Measurements from ENCODE around the gene GNG14.

GRCh38 chr19:12696366-12697335 lies 8.9 kb downstream of the GNG14 start, which contains the start of gene FBXW9:
- TF ChIP-seq REST (IDR thresholded peaks at IDR 0.05; ENCODE audit: low read depth, low read length) (no peak), MTA3 (IDR thresholded peaks at IDR 0.05; ENCODE audit: borderline replicate concordance, low read length) (peak; percentile 88; the same call in 1 of the 2 replicates), DPF2 (IDR thresholded peaks at IDR 0.05) (no peak), KLF5 (IDR thresholded peaks at IDR 0.05; ENCODE audit: partially characterized antibody) (peak; percentile 42), POLR2AphosphoS2 (IDR thresholded peaks at IDR 0.05; ENCODE audit: low read depth, low read length) (peak; percentile 88), SIN3A (IDR thresholded peaks at IDR 0.05; ENCODE audit: low read depth, low read length) (peak; percentile 99), BACH1 (IDR thresholded peaks at IDR 0.05; ENCODE audit: borderline replicate concordance) (0 out of 2 replicates have a peak, but pooled peaks have one; percentile 51), NFXL1 (IDR thresholded peaks at IDR 0.05; ENCODE audit: borderline replicate concordance) (no peak), EZH2 (IDR thresholded peaks at IDR 0.05; ENCODE audit: borderline replicate concordance, control insufficient read depth, low read depth, low read length) (no peak), PRDM15 (CRISPR knock-in tag; IDR thresholded peaks at IDR 0.05) (no peak)
- TF ChIP-seq, protein P1, sequence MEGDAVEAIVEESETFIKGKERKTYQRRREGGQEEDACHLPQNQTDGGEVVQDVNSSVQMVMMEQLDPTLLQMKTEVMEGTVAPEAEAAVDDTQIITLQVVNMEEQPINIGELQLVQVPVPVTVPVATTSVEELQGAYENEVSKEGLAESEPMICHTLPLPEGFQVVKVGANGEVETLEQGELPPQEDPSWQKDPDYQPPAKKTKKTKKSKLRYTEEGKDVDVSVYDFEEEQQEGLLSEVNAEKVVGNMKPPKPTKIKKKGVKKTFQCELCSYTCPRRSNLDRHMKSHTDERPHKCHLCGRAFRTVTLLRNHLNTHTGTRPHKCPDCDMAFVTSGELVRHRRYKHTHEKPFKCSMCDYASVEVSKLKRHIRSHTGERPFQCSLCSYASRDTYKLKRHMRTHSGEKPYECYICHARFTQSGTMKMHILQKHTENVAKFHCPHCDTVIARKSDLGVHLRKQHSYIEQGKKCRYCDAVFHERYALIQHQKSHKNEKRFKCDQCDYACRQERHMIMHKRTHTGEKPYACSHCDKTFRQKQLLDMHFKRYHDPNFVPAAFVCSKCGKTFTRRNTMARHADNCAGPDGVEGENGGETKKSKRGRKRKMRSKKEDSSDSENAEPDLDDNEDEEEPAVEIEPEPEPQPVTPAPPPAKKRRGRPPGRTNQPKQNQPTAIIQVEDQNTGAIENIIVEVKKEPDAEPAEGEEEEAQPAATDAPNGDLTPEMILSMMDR (IDR thresholded peaks at IDR 0.05 in 2 of 3, conservative IDR thresholded peaks at IDR 0.05 in 1 of 3; ENCODE audit: control insufficient read depth in 2 of 3, extremely low read depth in 1 of 3, insufficient read depth in 1 of 3, low read depth in 3 of 3, low read length in 3 of 3): no peak
- TF ChIP-seq, protein P2, sequence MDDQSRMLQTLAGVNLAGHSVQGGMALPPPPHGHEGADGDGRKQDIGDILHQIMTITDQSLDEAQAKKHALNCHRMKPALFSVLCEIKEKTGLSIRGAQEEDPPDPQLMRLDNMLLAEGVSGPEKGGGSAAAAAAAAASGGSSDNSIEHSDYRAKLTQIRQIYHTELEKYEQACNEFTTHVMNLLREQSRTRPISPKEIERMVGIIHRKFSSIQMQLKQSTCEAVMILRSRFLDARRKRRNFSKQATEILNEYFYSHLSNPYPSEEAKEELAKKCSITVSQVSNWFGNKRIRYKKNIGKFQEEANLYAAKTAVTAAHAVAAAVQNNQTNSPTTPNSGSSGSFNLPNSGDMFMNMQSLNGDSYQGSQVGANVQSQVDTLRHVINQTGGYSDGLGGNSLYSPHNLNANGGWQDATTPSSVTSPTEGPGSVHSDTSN (IDR thresholded peaks at IDR 0.05; ENCODE audit: insufficient replicate concordance, low read depth, low read length): peak; percentile 36
